ENCODE measurements around the gene CLC.

CLC gene

DNA sequence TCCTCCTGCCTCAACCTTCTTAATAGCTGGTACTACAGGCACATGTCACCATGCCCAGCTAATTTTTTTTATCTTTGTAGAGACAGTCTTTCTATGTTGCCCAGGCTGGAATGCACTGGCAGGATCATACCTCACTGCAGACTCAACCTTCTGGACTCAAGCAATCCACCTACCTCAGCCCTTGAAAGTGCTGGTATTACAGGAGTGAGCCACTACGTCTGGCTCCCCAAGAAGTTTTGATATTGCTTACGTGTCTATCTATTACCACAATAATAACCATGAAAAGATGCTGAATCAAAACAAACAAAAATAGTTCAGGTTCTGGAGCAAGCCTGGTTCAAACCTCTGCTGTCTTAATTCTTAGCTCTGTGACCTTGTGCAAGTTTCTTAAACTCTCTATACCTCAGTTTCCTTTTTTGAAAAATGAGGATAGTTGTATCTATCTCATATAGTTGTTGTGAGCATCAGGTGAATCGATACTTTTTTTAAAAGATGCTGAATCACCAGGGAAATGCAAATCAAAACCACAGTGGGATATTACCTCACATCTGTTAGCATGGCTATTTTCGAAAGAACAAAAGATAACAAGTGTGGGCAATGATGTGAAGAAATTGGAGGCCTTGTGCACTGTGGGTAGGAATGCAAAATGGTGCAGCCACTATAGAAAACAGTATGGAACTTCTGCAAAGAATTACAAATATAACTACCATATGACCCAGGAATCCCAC, 21.8 kb upstream of the CLC start:
- DNase-seq (ENCODE audit: low read depth): no peak
- TF ChIP-seq, protein P1, sequence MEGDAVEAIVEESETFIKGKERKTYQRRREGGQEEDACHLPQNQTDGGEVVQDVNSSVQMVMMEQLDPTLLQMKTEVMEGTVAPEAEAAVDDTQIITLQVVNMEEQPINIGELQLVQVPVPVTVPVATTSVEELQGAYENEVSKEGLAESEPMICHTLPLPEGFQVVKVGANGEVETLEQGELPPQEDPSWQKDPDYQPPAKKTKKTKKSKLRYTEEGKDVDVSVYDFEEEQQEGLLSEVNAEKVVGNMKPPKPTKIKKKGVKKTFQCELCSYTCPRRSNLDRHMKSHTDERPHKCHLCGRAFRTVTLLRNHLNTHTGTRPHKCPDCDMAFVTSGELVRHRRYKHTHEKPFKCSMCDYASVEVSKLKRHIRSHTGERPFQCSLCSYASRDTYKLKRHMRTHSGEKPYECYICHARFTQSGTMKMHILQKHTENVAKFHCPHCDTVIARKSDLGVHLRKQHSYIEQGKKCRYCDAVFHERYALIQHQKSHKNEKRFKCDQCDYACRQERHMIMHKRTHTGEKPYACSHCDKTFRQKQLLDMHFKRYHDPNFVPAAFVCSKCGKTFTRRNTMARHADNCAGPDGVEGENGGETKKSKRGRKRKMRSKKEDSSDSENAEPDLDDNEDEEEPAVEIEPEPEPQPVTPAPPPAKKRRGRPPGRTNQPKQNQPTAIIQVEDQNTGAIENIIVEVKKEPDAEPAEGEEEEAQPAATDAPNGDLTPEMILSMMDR (IDR thresholded peaks at IDR 0.05; ENCODE audit: low read depth, low read length, missing control alignments): no peak
- no peak overlapping the region for H3K4me3 ChIP-seq (ENCODE audit: low read depth, low read length)
- in situ Hi-C loops (cut with HindIII; ENCODE audit: low sequenced_read_pairs): no loop called here

DNA sequence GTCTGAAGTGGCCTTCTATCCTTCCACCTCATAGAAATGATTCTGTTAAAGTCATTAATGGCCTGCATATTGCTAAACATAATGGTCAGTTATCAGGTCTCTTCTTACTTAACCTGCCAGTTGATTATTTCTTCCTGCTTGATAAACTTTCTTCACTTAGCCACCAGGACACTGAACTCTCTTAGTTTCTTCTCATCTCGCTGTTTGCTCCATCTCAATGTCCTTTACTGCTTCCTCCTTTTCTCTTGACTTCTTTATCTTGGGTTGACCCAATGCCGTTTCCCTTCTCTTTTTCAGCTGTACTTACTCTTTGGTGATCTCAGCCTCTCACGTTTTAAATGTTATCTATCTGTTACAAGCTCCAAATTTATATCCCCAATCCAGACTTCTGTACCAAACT, 17.1 kb upstream of the CLC start:
- no peak overlapping the region for H3K4me3 ChIP-seq (ENCODE audit: low read depth, low read length)
- in situ Hi-C loops (cut with HindIII; ENCODE audit: low sequenced_read_pairs): no loop called here
- TF ChIP-seq, protein P1 (IDR thresholded peaks at IDR 0.05; ENCODE audit: low read depth, low read length, missing control alignments): no peak
- no peak for DNase-seq (ENCODE audit: low read depth)

DNA sequence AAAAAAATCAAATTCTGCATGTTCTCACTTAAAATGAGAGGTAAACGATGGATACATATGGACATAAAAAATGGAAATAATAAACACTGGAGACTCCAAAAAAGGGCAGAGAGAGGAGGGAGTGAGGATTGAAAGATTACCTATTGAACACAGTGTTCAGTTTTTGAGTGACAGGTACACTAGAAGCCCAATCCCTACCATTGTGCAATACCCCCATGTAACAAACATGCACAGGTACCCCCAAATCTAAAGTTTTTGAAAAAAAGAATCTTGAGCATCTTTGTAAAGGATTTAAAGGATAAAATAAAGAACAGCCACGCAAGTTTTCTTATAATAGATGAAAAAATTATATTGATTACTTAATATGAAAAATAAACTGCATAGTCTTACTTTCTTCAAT, 16.7 kb upstream of the CLC start:
- no peak for DNase-seq (ENCODE audit: low read depth)
- in situ Hi-C loops (cut with HindIII; ENCODE audit: low sequenced_read_pairs): no loop called here
- TF ChIP-seq, protein P1 (IDR thresholded peaks at IDR 0.05; ENCODE audit: low read depth, low read length, missing control alignments): no peak
- H3K4me3 ChIP-seq (ENCODE audit: low read depth, low read length): no peak overlapping the region

DNA sequence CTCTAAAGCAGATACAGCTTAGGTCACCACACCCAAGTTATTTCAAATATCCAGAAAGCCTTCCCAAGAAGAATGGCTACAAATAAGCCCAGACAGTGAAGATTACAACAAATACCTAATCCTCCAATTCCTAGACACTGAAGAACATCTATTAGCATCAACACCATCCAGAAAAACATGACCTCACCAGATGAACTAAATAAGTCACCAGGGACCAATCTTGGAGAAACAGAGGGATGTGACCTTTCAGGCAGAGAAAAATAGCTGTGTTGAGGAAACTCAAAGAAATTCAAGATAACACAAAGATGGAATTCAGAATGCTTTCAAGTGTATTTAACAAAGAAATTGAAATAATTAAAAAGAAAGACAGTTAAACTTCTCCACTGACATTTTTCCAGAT, 15.0 kb upstream of the CLC start:
- in situ Hi-C loops (cut with HindIII; ENCODE audit: low sequenced_read_pairs): no loop called here

DNA sequence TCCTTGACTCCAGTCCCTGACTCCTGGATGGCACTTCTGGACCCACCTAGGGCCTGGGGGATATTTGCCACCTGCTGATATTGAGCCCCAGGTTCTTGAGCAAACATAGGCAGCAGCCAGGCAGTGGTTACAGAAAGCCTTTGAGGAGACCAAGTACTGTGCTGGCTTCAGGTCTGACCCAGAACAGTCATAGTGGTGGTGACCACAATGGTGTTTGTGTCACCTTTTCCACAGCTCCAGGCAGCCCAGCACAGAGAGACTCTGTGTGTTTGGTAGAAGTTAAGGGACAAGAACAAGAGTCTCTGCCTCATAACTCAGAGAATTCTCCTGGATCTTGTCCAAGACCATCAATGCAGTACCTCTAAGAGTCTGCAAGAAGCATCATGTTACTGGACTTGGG, 14.6 kb upstream of the CLC start:
- TF ChIP-seq, protein P1 (IDR thresholded peaks at IDR 0.05; ENCODE audit: low read depth, low read length, missing control alignments): no peak
- no peak for DNase-seq (ENCODE audit: low read depth)
- in situ Hi-C loops (cut with HindIII; ENCODE audit: low sequenced_read_pairs): no loop called here
- no peak overlapping the region for H3K4me3 ChIP-seq (ENCODE audit: low read depth, low read length)

More for the DNA sequence above, 15.0 kb upstream of the CLC start:
- H3K4me3 ChIP-seq (ENCODE audit: low read depth, low read length): no peak overlapping the region
- DNase-seq (ENCODE audit: low read depth): no peak
- TF ChIP-seq, protein P1 (IDR thresholded peaks at IDR 0.05; ENCODE audit: low read depth, low read length, missing control alignments): no peak

DNA sequence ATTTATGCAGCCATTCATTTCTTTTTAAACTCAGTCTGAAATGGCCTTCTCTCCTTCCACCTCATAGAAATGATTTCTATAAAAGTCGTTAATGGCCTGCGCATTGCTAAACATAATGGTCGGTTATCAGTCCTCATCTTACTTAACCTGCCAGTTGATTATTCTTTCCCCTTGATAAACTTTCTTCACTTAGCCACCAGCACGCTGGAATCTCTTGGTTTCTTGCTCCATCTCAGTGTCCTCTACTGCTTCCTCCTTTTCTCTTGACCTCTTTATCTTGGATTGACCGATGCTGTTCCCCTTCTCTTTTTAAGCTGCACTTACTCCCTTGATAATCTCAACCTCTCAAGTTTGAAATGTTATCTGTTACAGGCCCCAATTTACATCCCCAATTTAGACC, 12.2 kb upstream of the CLC start:
- TF ChIP-seq, protein P1 (IDR thresholded peaks at IDR 0.05; ENCODE audit: low read depth, low read length, missing control alignments): no peak
- DNase-seq (ENCODE audit: low read depth): no peak
- no peak overlapping the region for H3K4me3 ChIP-seq (ENCODE audit: low read depth, low read length)
- in situ Hi-C loops (cut with HindIII; ENCODE audit: low sequenced_read_pairs): no loop called here

Measured in astrocyte of the cerebellum (primary cell).